HG03354 (cell line): ENCODE results near the gene ATP6AP2.
"Not testable (repeated sequence)": the region's sequence is repeated elsewhere in the genome, so short reads cannot be mapped to it uniquely, and the experiment has no call there.

Experiments
- ATAC-seq: cut with Tn5 transposase; IDR thresholded peaks from one replicate; pipeline ENCODE4 v1.9.1; 2021; ENCODE audit warnings: mild to moderate bottlenecking; ENCODE audit not compliant: unreplicated experiment, poor library complexity, severe bottlenecking

The ATP6AP2 gene, protein sequence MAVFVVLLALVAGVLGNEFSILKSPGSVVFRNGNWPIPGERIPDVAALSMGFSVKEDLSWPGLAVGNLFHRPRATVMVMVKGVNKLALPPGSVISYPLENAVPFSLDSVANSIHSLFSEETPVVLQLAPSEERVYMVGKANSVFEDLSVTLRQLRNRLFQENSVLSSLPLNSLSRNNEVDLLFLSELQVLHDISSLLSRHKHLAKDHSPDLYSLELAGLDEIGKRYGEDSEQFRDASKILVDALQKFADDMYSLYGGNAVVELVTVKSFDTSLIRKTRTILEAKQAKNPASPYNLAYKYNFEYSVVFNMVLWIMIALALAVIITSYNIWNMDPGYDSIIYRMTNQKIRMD

DNA sequence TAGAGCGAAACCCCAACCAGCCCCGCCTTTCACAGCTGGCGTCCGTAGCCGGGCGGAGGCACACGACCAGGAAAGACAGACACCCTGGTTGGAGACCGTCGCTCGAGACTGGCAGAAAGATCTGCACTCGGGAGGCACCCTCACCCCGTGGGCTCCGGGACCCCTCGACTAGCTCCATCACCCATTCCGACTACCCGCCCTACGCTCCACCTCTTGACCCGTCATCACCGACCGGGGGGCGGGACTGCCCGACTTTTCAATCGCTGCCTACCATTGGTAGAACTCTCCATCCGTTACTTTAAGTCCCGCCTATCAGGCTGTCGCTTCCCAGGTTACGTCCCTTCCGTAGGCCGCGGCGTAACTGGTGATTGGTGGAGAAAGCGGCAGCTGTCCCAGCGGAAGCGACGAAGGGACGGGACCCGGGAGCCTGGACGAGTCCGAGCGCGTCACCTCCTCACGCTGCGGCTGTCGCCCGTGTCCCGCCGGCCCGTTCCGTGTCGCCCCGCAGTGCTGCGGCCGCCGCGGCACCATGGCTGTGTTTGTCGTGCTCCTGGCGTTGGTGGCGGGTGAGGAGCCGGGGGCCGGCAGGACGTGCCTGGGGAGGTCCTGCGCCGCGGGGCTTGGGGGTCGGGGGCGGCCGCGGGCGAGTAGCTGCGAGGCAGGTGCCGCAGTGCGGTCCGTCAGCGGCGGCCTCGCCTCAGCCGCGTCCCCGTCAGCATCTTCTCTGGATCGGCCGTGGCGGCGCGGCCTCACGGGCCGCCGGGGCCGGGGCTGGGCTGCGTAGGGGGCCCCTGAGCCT, at the start of gene ATP6AP2:
ATP6AP2 (plus strand) TSS at position 434 of the 799 bp plus-strand sequence; CDS start at position 530, 96 bp downstream.
- peak; percentile 96 for ATAC-seq

- ATAC-seq: no peak
These were observed 49.5 kb upstream of the ATP6AP2 start for GRCh38 chrX:40531056-40531826.

- ATAC-seq: no peak
These were observed 43.5 kb upstream of the ATP6AP2 start for GRCh38 chrX:40537310-40537709.

GRCh38 chrX:40538406-40538805, 42.4 kb upstream of the ATP6AP2 start:
- ATAC-seq: no peak

GRCh38 chrX:40539214-40540142, 41.3 kb upstream of the ATP6AP2 start:
- peak; percentile 93 for ATAC-seq

GRCh38 chrX:40542208-40542607, 38.6 kb upstream of the ATP6AP2 start:
- ATAC-seq: no peak

GRCh38 chrX:40542972-40543371, 37.8 kb upstream of the ATP6AP2 start:
- no peak for ATAC-seq

- no peak for ATAC-seq
These were observed 37.0 kb upstream of the ATP6AP2 start for GRCh38 chrX:40543661-40544328.

- no peak for ATAC-seq
These were observed 36.2 kb upstream of the ATP6AP2 start for GRCh38 chrX:40544343-40545266.

DNA sequence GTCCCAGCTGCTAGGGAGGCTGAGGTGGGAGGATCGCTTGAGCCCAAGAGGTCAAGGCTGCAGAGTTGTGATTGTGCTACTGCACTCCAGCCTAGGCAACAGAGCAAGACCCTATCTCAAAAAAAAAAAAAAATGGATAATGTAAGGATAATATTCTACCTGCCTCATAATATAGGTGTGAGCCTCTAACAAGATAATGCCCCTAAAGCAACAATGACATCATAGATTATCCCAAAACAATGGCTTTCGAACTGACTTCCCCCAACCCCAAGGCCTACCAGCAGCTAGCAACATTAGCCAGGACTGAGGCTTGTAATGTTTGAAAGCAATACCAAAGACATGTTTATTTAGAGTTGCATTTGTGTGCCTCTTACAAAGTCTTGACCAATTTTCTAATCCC, 33.9 kb upstream of the ATP6AP2 start:
- ATAC-seq: no peak

DNA sequence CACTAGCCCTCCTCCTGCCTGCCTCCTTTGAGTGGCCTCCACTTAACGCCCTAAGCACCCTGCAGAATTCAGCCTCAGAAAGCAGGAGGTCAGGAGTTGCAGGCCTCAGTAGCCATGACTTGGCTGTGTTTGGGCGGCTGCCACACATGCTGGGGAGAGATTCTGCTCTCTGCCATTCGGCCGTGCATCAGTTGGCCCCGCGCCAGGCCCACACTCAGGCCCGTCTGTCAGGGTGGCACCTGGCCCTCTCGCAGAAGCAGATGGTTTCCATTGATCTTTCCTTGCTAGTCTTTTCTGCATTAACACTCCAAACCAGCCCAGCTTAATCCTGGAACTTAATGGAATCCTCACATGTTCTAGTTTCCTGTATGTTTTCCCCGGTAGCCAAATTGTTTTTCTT, 30.7 kb upstream of the ATP6AP2 start:
- no peak for ATAC-seq

GRCh38 chrX:40552768-40553167, 28.0 kb upstream of the ATP6AP2 start:
- ATAC-seq: no peak

DNA sequence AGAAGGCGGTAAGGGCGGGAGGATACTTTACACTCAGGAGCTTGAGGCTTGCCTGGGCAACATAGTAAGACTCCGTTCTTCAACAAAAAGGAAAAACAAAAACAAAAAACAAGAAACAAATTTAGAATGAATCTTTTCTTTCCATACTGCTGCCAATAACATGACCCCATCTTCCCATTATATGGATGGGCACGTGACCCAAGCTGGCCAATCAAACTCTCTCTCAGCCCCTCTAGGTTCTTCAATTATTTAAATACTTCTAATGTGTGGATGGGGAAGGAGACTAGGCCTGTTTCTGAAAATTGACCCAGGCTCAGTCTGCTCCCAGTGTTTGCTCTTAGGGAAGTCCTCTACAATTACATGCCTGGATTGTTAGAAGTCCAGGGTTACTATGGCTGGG, 22.2 kb upstream of the ATP6AP2 start:
- ATAC-seq: no peak

DNA sequence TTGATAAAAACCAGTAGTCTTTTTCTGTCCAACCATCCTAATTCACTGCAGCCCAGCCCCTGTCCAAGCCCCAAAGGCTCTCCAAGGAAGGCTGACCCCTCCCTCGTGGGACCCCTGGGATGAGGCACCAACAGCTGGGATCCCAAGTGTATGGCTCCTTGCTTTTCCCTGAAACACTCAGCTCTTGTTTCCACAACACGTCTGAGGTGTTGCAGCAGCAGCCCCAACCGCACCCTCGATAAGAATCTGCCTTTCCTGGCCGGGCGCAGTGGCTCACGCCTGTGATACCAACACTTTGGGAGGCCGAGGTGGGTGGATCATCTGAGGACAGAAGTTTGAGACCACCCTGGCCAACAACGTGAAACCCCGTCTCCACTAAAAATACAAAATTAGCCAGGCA, 17.0 kb upstream of the ATP6AP2 start:
- ATAC-seq: no peak

GRCh38 chrX:40564447-40564846, 16.3 kb upstream of the ATP6AP2 start:
- no peak for ATAC-seq

DNA sequence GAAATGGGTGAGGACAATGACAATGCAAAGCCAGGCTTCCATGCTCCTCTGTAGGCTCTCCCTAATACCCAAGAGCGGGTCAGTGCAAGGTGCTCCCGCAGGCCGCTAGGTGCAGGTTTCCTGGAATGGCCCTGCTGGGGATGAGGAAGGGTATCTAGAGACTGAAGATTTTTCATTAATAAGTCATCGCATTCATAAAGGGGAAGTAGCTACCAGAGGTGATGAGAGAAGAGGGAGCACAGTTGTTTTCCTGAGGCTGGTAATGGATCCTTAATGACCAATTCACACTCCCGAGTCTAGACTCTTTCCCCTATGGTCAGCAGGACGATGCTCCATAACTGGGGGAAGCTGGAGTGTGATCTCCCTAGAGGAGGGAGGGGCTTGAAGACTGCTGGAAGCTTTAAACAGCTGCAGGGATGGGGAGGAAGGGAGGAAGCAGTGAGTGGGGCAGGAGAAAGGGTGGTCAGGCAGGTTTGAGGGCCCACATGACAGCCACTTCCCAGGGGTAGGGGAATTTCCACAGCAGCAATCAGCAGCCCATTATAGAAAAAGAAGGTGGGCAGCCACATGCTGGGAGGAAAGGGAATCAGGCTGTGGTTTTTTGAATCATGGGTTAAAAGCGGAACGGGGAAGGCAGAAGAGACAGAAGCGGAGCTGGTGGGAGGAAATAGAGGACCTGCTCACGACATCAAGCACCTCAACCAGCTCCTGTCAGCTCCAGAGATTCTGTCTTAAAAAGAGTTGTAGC, 10.2 kb upstream of the ATP6AP2 start:
- ATAC-seq: no peak

GRCh38 chrX:40571164-40571563, 9.6 kb upstream of the ATP6AP2 start:
- ATAC-seq: not testable (repeated sequence)
